NCI-H69 (cell line): ENCODE data around the gene PHOX2A.
"Not testable (repeated sequence)": the region's sequence is repeated elsewhere in the genome, so short reads cannot be mapped to it uniquely, and the experiment has no call there.

Experiments used
- DNase-seq: peaks from one replicate; lab custom pipeline; 2025; lab: John Stamatoyannopoulos, UW

PHOX2A gene

GRCh38 chr11:72222106-72222891 is 21.7 kb downstream of the PHOX2A start:
- peak; percentile 80 for DNase-seq

- DNase-seq: no peak
These were observed 22.4 kb downstream of the PHOX2A start for GRCh38 chr11:72221386-72222075.

GRCh38 chr11:72220696-72221363 is 23.1 kb downstream of the PHOX2A start:
- DNase-seq: no peak

- DNase-seq: no peak
These were observed 25.7 kb downstream of the PHOX2A start for GRCh38 chr11:72218251-72218745.

GRCh38 chr11:72217841-72218240 is 26.1 kb downstream of the PHOX2A start:
- DNase-seq: no peak

GRCh38 chr11:72216638-72217037 is 27.3 kb downstream of the PHOX2A start, which contains the start of gene FOLR2:
TSS of gene FOLR2 (plus strand) at chr11:72216794. CDS start at chr11:72218585, 1,791 bp downstream.
- DNase-seq: no peak

- DNase-seq: no peak
These were observed 34.9 kb downstream of the PHOX2A start for GRCh38 chr11:72209101-72209500.

GRCh38 chr11:72208281-72208680 is 35.7 kb downstream of the PHOX2A start:
- DNase-seq: no peak

- DNase-seq: not testable (repeated sequence)
These were observed 37.2 kb downstream of the PHOX2A start for GRCh38 chr11:72206794-72207193.

GRCh38 chr11:72204886-72205285 is 39.1 kb downstream of the PHOX2A start:
- no peak for DNase-seq

- no peak for DNase-seq
These were observed 40.8 kb downstream of the PHOX2A start for GRCh38 chr11:72203163-72203562.

GRCh38 chr11:72202571-72202970 is 41.4 kb downstream of the PHOX2A start:
- no peak for DNase-seq

- not testable (repeated sequence) for DNase-seq
These were observed 42.5 kb downstream of the PHOX2A start for GRCh38 chr11:72201445-72201844.

GRCh38 chr11:72195518-72196270 is 48.3 kb downstream of the PHOX2A start:
- DNase-seq: no peak

- DNase-seq: no peak
These were observed 52.0 kb downstream of the PHOX2A start, which contains the start of gene FOLR1 for GRCh38 chr11:72191961-72192381. TSS of gene FOLR1 (plus strand) at chr11:72192140. CDS start at chr11:72192174, 34 bp downstream.

GRCh38 chr11:72190631-72191071 is 53.3 kb downstream of the PHOX2A start:
- DNase-seq: no peak

GRCh38 chr11:72189455-72190250 is 54.3 kb downstream of the PHOX2A start:
- peak; percentile 82 for DNase-seq
